ENCODE data around the gene TNNT3. TPM values are rescaled to one million over a fixed set of nuclear protein-coding genes. Genes with fewer than 3 reads are reported as not detected.

Gene TNNT3
- total RNA-seq, 1 donor: not detected

GRCh38 chr11:1889941-1890855 is 29.3 kb upstream of the TNNT3 start:
- Histone ChIP-seq H2AFZ (ENCODE audit: low read length) (no peak overlapping the region), H3K4me3 (ENCODE audit: insufficient read depth, low read length) (no peak overlapping the region), H3K27ac (ENCODE audit: low read depth, low read length) (no peak overlapping the region), H3K4me1 (ENCODE audit: insufficient read depth, low read length) (no peaks in the 10 kb centered on the region), H3K79me2 (ENCODE audit: insufficient read depth, low read length) (no peaks in the 10 kb centered on the region), H3K4me2 (ENCODE audit: insufficient read depth, low read length) (no peak overlapping the region), H3K27me3 (ENCODE audit: insufficient read depth, low read length) (no peaks in the 10 kb centered on the region), H3K9me3 (ENCODE audit: low read depth, low read length) (no peaks in the 10 kb centered on the region), H4K20me1 (ENCODE audit: insufficient read depth, low read length) (no peaks in the 10 kb centered on the region), H3K36me3 (ENCODE audit: insufficient read depth, low read length) (peaks cover 2% of the 10 kb centered on the region)
- DNase-seq (ENCODE audit: insufficient read length, low spot score, missing footprints): peak; percentile 80
- no peak for TF ChIP-seq CTCF (IDR thresholded peaks at IDR 0.05; ENCODE audit: extremely low read depth, low read depth, low read length)

- Histone ChIP-seq H3K36me3 (ENCODE audit: insufficient read depth, low read length) (no peaks in the 10 kb centered on the region), H3K27ac (ENCODE audit: low read depth, low read length) (no peak overlapping the region), H3K9me3 (ENCODE audit: low read depth, low read length) (no peaks in the 10 kb centered on the region), H2AFZ (ENCODE audit: low read length) (no peak overlapping the region), H3K27me3 (ENCODE audit: insufficient read depth, low read length) (no peaks in the 10 kb centered on the region), H3K4me2 (ENCODE audit: insufficient read depth, low read length) (no peak overlapping the region), H4K20me1 (ENCODE audit: insufficient read depth, low read length) (no peaks in the 10 kb centered on the region), H3K4me3 (ENCODE audit: insufficient read depth, low read length) (no peak overlapping the region), H3K79me2 (ENCODE audit: insufficient read depth, low read length) (no peaks in the 10 kb centered on the region), H3K4me1 (ENCODE audit: insufficient read depth, low read length) (no peaks in the 10 kb centered on the region)
- TF ChIP-seq CTCF (IDR thresholded peaks at IDR 0.05; ENCODE audit: extremely low read depth, low read depth, low read length): no peak
- DNase-seq (ENCODE audit: insufficient read length, low spot score, missing footprints): peak; percentile 79
These were observed 28.4 kb upstream of the TNNT3 start for GRCh38 chr11:1890856-1891830.

GRCh38 chr11:1891831-1892115 is 27.7 kb upstream of the TNNT3 start, which contains the start of gene PRR33:
Gene PRR33, minus strand, starts transcription at chr11:1891895. Its CDS starts 1,311 bp downstream, at chr11:1890584.
- no peak within 1 kb of the TSS for H3K4me3 ChIP-seq (ENCODE audit: insufficient read depth, low read length)
- no peak within 1 kb of the TSS for H3K27ac ChIP-seq (ENCODE audit: low read depth, low read length)
- H4K20me1 ChIP-seq (ENCODE audit: insufficient read depth, low read length): no peaks in the 10 kb centered on the region
- peaks cover 3% of the 10 kb centered on the region for H3K27me3 ChIP-seq (ENCODE audit: insufficient read depth, low read length)
- no peak within 1 kb of the TSS for H2AFZ ChIP-seq (ENCODE audit: low read length)
- no peaks in the 10 kb centered on the region for H3K36me3 ChIP-seq (ENCODE audit: insufficient read depth, low read length)
- no peak for TF ChIP-seq CTCF (IDR thresholded peaks at IDR 0.05; ENCODE audit: extremely low read depth, low read depth, low read length)
- no peaks in the 10 kb centered on the region for H3K4me1 ChIP-seq (ENCODE audit: insufficient read depth, low read length)
- no peak within 1 kb of the TSS for H3K4me2 ChIP-seq (ENCODE audit: insufficient read depth, low read length)
- H3K79me2 ChIP-seq (ENCODE audit: insufficient read depth, low read length): no peaks in the 10 kb centered on the region
- DNase-seq (ENCODE audit: insufficient read length, low spot score, missing footprints): peak; percentile 83
- no peaks in the 10 kb centered on the region for H3K9me3 ChIP-seq (ENCODE audit: low read depth, low read length)
